Activated naive CD8-positive, alpha-beta T cell treated with anti-CD3 and anti-CD28 coated beads, Interleukin-2, amount 50 U/mL, for 16 hours (primary cell): ENCODE results near the gene DMRTC2.

ENCODE experiments used
- DNase-seq: peaks from one replicate; pipeline ENCODE4 v3.0.0-alpha.2; 2020; ENCODE audit warnings: low read depth, low spot score

DMRTC2 gene

GRCh38 chr19:41889896-41890295 is 45.1 kb downstream of the DMRTC2 start:
- DNase-seq, result no peak

DNA sequence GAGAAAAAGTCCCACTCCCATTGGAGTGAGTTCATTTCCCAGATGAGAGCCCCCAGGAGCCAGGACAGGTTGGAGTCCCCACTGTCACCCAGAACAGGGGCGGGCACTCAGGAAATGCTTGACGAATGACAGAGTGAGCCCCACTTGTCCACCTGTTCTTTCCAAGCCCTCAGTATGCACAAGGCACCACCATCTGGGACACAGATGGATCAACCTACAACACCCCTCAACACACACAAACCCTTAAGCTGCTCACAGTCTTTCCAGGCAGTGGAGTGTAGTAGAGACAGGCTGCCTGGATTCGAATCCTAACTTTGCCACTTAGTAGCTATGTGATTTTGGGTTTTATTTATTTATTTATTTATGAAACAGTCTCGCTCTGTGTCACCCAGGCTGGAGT is 46.1 kb downstream of the DMRTC2 start:
- no peak for DNase-seq

DNA sequence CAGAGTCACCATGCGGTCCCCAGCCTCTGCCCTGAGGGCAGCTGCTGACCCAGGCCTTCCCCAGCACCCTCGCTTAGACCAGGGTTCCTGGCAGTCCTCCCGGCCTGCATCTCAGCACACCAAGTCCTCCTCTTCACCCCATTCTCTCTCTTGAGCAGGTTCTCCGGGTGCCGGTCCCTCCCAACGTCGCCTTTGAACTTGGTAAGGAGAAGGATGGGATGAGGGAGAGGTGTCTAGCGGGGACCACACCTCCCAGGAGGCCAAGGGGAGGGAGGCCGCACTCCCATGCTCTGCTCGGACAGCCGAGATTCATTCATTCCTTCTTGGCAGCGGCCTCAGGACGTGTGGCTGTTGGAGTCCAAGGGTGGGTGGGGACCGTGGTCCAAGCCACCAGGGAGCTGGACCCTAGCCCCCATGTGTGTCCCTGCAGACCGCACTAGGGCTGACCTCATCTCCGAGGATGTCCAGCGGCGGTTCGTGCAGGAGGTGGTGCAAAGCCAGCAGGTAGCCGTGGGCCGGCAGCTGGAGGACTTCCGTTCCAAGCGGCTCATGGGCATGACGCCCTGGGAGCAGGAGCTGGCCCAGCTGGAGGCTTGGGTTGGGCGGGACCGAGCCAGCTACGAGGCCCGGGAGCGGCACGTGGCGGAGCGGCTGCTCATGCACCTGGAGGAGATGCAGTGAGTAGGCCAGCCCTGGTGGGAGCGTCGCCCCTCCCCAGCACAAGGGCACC is 47.5 kb downstream of the DMRTC2 start:
- DNase-seq, result no peak

- DNase-seq, result no peak
Observed at GRCh38 chr19:41893899-41894298, 49.1 kb downstream of the DMRTC2 start.

DNA sequence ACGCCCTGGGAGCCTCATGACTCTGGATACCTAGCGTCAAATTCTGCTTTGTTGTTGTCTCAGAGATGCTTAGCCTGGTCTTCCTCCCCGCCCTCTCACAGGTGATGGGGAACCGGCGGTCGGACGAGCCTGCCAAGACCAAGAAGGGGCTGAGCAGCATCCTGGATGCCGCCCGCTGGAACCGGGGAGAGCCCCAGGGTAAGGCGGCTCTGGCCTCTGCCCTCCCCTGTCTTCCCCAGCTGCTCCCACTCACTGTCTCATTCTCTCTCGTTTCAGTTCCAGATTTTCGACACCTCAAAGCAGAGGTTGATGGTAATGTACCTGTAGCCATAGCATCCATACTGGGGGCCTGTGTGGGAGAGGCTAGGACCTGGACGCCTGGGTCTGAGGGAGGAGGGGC is 49.5 kb downstream of the DMRTC2 start:
- no peak for DNase-seq

DNA sequence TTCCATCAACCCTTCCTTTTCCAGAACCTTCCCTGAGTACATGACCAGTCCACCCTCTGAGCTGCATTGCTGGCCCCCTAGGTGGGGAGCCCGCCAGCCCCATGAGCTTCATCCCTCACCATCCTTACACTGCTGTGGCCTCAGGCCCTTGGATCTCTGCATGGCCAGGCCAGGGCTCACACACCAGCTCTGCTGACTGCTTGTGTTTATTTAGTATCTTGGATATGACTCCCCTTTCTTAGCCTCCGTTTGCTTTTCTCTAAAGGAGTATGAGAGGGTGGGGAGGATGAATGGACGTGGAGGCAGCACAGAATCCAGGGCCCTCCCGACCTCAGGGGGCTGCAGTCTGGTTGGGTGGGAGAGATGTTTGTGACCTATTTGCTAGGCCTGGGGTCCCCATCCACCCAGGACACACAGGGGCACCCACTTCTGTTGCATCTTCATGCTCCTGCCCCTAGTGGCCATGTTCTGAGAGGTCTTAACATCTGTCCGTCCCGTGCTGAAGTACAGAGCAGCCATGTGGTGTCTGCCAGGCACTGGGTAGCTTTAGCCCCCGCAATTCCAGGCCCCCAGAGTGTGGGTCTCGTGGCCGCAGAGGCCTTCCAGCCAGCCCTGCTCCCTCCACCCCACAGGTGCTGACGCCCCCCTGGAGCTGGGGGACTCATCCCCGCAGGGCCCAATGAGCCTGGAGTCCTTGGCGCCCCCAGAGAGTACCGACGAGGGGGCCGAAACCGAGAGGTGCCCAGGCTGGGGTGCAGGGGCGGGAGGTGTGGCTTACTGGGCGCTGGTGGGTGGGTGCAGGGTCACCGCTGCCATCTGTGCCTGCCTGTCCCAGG is 51.1 kb downstream of the DMRTC2 start:
- no peak for DNase-seq

GRCh38 chr19:41896581-41896942 is 51.7 kb downstream of the DMRTC2 start:
- no peak for DNase-seq

GRCh38 chr19:41897181-41897580 is 52.3 kb downstream of the DMRTC2 start:
- DNase-seq, result no peak

- no peak for DNase-seq
Observed at GRCh38 chr19:41897820-41898219, 53.0 kb downstream of the DMRTC2 start.

DNA sequence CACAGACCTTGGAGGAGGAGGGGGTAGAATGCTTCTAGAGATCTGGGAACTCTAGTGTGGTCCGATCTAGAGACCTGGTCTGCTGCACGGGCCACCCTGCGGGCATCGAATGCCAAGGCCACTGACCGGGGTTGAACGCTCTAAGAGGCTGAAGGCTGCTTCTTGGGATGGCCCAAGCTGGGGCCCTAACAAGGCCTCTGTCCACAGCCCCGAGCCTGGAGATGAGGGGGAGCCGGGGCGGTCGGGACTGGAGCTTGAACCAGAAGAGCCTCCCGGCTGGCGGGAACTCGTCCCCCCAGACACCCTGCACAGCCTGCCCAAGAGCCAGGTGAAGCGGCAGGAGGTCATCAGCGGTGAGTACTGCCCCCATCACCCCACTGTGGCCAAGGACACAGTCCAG is 53.4 kb downstream of the DMRTC2 start:
- no peak for DNase-seq
